Colonic mucosa (tissue), 4 donors: ENCODE data around the gene SACM1L. TPM values are rescaled to one million over a fixed set of nuclear protein-coding genes. Genes with fewer than 3 reads are reported as not detected.
A peak's percentile ranks its signal among the peaks of the same experiment; 100 is the strongest.

Source experiments
- DNase-seq: peaks from one replicate; pipeline ENCODE4 v3.0.0-alpha.2; 2020
- H3K27ac ChIP-seq: fragments of 200-600 bp; one replicate; pipeline ENCODE4 v1.8.0; 2021
- H3K27me3 ChIP-seq: fragments of 200-600 bp; one replicate; pipeline ENCODE4 v1.8.0; 2021
- H3K36me3 ChIP-seq: fragments of 200-600 bp; one replicate; pipeline ENCODE4 v1.8.0; 2021
- H3K4me1 ChIP-seq: fragments of 200-600 bp; one replicate; pipeline ENCODE4 v1.8.0; 2021; ENCODE audit warnings: mild to moderate bottlenecking
- H3K4me3 ChIP-seq: fragments of 200-600 bp; one replicate; pipeline ENCODE4 v1.8.0; 2021
- H3K9ac ChIP-seq, 2 donors: one replicate each; pipeline ENCODE4 v1.7.0; 2013; ENCODE audit warnings: control low read depth in 2 of 2, low read depth in 2 of 2, low read length in 2 of 2
- H3K9me3 ChIP-seq: fragments of 200-600 bp; one replicate; pipeline ENCODE4 v1.8.0; 2021
- intact Hi-C: fragments of 100-400 bp; cut with DNase I; formaldehyde crosslinking; loops from one replicate; pipeline ENCODE4 v1.14.1; 2022
- total RNA-seq, 2 donors: library from RNA; stranded (reverse); fragmentation: NEBNext Ultra II Directional in 1 of 2; extraction: Animal tissue kit (Norgen Biotek cat#: 25700) in 1 of 2; gene quantifications; one replicate each; pipeline ENCODE4 v1.2.1, GENCODE V29; 2021
- TF ChIP-seq, protein P1 (sequence below): fragments of 200-600 bp; IDR thresholded peaks from one replicate; pipeline ENCODE4 v1.8.0; 2022; ENCODE audit warnings: antibody characterized with exemption, mild to moderate bottlenecking
- donor health status: healthy.
- donor health status: DM: no; HTN: no; CAD: no.
- donor health status: DM: no; HTN: no; CAD: no.

The SACM1L gene
- total RNA-seq, 2 donors from 2014 or later: 47.2 TPM

DNA sequence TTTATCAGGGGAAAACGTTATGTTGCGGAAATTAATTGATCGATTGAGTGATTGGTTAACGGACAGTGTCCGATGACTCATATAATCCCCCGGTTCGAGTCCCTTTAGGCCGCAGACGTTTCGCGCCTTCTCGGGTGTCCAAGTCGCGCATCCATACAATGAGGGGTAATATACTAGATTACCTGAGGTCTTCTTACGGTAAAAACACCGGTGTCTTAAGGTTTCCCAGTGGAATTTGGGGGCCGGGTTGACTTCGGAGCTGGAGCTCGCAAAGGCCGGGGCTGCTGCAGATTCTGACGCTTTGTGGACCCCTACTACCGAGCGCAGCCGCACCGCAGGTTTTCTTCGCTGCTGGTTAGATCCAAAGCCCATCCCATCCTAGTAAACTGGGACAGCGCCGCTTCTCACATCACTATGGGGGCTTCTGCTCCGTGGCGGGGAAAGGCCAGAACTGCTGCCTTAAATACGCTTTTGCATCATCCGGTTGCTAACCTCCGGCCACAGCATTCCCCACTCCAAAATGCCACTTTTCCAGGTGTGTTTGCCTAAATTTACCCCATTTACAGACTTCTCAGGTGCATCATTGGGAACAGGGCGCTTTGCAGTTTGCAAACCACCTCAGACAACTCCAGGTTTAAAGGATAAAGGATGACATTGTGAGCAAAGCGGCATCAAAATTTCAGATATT, 858 bp upstream of the SACM1L start:
- DNase-seq: peak; percentile 54
- Histone ChIP-seq H3K27me3 (no peaks in the 10 kb centered on the region), H3K36me3 (no peaks in the 10 kb centered on the region), H3K9me3 (no peaks in the 10 kb centered on the region), H3K9ac (peak overlapping the region; percentile 58 to 80), H3K4me3 (peak overlapping the region; percentile 85), H3K4me1 (peaks cover 5% of the 10 kb centered on the region), H3K27ac (peak overlapping the region; percentile 97)
- TF ChIP-seq, protein P1, sequence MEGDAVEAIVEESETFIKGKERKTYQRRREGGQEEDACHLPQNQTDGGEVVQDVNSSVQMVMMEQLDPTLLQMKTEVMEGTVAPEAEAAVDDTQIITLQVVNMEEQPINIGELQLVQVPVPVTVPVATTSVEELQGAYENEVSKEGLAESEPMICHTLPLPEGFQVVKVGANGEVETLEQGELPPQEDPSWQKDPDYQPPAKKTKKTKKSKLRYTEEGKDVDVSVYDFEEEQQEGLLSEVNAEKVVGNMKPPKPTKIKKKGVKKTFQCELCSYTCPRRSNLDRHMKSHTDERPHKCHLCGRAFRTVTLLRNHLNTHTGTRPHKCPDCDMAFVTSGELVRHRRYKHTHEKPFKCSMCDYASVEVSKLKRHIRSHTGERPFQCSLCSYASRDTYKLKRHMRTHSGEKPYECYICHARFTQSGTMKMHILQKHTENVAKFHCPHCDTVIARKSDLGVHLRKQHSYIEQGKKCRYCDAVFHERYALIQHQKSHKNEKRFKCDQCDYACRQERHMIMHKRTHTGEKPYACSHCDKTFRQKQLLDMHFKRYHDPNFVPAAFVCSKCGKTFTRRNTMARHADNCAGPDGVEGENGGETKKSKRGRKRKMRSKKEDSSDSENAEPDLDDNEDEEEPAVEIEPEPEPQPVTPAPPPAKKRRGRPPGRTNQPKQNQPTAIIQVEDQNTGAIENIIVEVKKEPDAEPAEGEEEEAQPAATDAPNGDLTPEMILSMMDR: no peak
- intact Hi-C loops: no loop called here

DNA sequence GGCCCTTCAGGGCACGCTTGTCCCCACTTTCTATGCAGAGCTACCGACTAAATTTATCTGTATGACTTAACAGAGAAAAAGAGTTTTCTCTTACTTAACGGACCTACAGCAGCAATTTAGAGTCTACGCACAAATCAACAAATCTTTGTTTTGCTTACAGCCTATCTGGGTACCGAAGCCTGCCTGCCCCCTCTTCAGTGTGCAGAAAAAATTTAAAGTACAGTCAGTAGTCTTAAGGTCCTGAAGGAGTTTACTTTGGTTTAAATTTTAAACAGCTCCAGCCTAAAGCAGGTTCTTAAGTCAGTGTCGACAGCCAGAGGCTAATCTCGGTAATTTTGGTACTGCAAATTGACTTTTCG, 570 bp downstream of the SACM1L start:
- no peaks in the 10 kb centered on the region for H3K27me3 ChIP-seq
- intact Hi-C loops: no loop called here
- H3K27ac ChIP-seq: peak overlapping the region; percentile 97
- TF ChIP-seq, protein P1: no peak
- H3K9ac ChIP-seq: peak overlapping the region; percentile 80 to 85
- no peaks in the 10 kb centered on the region for H3K9me3 ChIP-seq
- peak overlapping the region; percentile 85 for H3K4me3 ChIP-seq
- no peak for DNase-seq
- H3K4me1 ChIP-seq: peaks cover 5% of the 10 kb centered on the region
- H3K36me3 ChIP-seq: no peaks in the 10 kb centered on the region

DNA sequence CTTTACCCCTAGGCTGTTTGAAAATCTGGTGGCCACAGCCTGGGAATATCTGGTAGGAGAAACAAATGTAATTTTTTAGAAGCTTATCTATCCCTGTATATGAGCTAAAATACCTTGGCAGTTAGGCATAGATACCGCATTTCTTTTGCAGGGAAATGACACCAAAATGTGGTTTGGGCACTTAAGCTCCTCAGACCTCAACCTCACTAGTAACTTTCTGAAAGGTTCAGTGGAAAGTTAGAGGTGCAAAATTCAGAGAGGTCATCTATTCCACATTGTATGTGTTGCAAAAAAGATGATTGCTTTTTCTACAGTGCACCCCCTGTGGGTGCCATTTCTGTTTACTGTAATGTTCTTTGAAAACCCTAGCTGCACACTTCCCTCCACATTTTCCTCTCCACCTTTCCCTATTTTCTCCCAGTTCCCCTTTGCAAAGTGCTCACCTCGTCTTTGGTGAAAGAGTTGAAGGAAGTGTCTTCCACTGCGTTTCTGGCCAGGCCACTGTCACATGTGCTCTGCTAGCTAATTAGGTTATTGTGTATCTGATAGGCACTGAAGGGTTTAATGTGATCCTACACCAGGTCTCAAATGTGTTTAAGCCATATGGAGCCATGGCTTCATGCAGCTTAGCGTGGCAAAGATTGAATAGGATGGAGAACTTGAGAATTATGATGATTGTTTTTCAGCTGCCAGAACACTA, 1.3 kb downstream of the SACM1L start:
- Histone ChIP-seq H3K27me3 (no peaks in the 10 kb centered on the region), H3K9ac (peak overlapping the region; percentile 80 to 85), H3K27ac (peak overlapping the region; percentile 97), H3K4me3 (peak overlapping the region; percentile 85), H3K9me3 (no peaks in the 10 kb centered on the region), H3K4me1 (peaks cover 5% of the 10 kb centered on the region), H3K36me3 (no peaks in the 10 kb centered on the region)
- intact Hi-C loops: no loop called here
- TF ChIP-seq, protein P1: no peak
- DNase-seq: no peak

DNA sequence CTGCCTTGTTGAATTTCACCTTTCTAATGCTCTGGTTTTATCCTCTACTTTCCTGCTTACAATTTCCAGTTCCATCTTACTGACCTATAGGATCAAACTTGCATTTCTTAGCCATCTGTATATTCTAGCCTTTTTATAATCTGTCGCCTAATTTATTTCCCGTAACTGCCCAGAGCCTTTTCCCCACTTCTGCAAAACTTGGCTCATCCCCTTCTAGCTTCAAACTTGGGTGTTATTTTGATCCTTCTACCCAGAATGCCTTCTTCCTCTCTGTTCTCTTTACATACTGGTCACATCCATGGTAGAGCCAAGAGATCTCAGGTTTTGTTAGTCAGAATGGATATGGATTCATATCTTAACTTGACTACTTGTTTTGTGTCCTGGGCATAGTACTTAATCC, 2.6 kb downstream of the SACM1L start:
- Histone ChIP-seq H3K9ac (no peak overlapping the region), H3K9me3 (no peaks in the 10 kb centered on the region), H3K4me1 (peaks cover 5% of the 10 kb centered on the region), H3K36me3 (no peaks in the 10 kb centered on the region), H3K4me3 (no peak overlapping the region), H3K27ac (no peak overlapping the region), H3K27me3 (no peaks in the 10 kb centered on the region)
- intact Hi-C loops: no loop called here
- TF ChIP-seq, protein P1: no peak
- no peak for DNase-seq

DNA sequence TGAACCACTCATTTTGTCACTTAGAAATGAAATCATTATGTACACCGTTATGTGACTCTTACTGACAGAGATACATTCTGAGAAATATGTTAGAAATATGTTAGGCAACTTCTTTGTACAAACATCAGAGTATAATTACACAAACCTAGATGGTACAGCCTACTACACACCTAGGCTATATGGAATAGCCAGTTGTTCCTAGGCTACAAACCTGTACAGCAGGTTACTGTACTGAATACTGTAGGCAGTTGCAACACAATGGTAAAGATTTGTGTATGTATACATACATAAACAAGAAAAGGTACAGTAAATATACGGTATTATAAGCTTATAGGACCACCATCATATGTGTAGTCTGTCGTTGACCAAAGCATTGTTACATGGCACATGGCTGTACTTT, 3.7 kb downstream of the SACM1L start:
- Histone ChIP-seq H3K27me3 (no peaks in the 10 kb centered on the region), H3K4me3 (no peak overlapping the region), H3K9me3 (no peaks in the 10 kb centered on the region), H3K36me3 (no peaks in the 10 kb centered on the region), H3K4me1 (peaks cover 5% of the 10 kb centered on the region), H3K9ac (no peak overlapping the region), H3K27ac (no peak overlapping the region)
- intact Hi-C loops: no loop called here
- no peak for DNase-seq
- TF ChIP-seq, protein P1: no peak
